CD4-positive, alpha-beta T cell treated with Interleukin-1 beta for 1 hour (primary cell): Measurements from ENCODE around the gene GABARAPL1.

Source experiments
- DNase-seq, 2 donors: peaks; one replicate each; pipeline ENCODE4 v3.0.0-alpha.2; 2020 to 2022

GABARAPL1 gene

GRCh38 chr12:10212739-10213131, at the start of gene GABARAPL1:
TSS of gene GABARAPL1 (plus strand) at chr12:10212877. CDS start at chr12:10213130, 253 bp downstream.
- DNase-seq: peak; percentile 88 to 89

GRCh38 chr12:10163084-10163483, 49.6 kb upstream of the GABARAPL1 start:
- no peak for DNase-seq

GRCh38 chr12:10165421-10165820, 47.3 kb upstream of the GABARAPL1 start:
- no peak for DNase-seq

GRCh38 chr12:10167599-10167998, 45.1 kb upstream of the GABARAPL1 start:
- peak in 1 of 2 donors; percentile 31 for DNase-seq

GRCh38 chr12:10169104-10169503, 43.6 kb upstream of the GABARAPL1 start:
- no peak for DNase-seq

GRCh38 chr12:10170216-10170615, 42.5 kb upstream of the GABARAPL1 start:
- no peak for DNase-seq

- no peak for DNase-seq
Measured at GRCh38 chr12:10171973-10172728, 40.5 kb upstream of the GABARAPL1 start, which contains the start of gene OLR1. TSS of gene OLR1 (minus strand) at chr12:10172132. CDS start at chr12:10172077, 55 bp downstream.

- no peak for DNase-seq
Measured at GRCh38 chr12:10174986-10175614, 37.6 kb upstream of the GABARAPL1 start.

- DNase-seq: no peak
Measured at GRCh38 chr12:10175846-10176636, 36.6 kb upstream of the GABARAPL1 start.

- DNase-seq: no peak
Measured at GRCh38 chr12:10178821-10179220, 33.9 kb upstream of the GABARAPL1 start, which contains the start of gene TMEM52B. TSS of gene TMEM52B (plus strand) at chr12:10179032. CDS start at chr12:10179575, 543 bp downstream.

GRCh38 chr12:10179776-10180181, 32.9 kb upstream of the GABARAPL1 start:
- DNase-seq: no peak

- DNase-seq: peak in 1 of 2 donors; percentile 51
Measured at GRCh38 chr12:10182354-10183049, 30.2 kb upstream of the GABARAPL1 start.

GRCh38 chr12:10184261-10184843, 28.3 kb upstream of the GABARAPL1 start:
- peak in 1 of 2 donors; percentile 35 for DNase-seq

- peak; percentile 13 to 79 for DNase-seq
Measured at GRCh38 chr12:10186299-10186698, 26.4 kb upstream of the GABARAPL1 start.

- peak in 1 of 2 donors; percentile 17 for DNase-seq
Measured at GRCh38 chr12:10186958-10187357, 25.7 kb upstream of the GABARAPL1 start.

GRCh38 chr12:10189653-10190052, 23.0 kb upstream of the GABARAPL1 start:
- DNase-seq: no peak

GRCh38 chr12:10190558-10191388, 21.9 kb upstream of the GABARAPL1 start:
- peak; percentile 64 to 66 for DNase-seq

- DNase-seq: no peak
Measured at GRCh38 chr12:10191865-10192264, 20.8 kb upstream of the GABARAPL1 start.

- no peak for DNase-seq
Measured at GRCh38 chr12:10194160-10194670, 18.5 kb upstream of the GABARAPL1 start.

- peak in 1 of 2 donors; percentile 15 for DNase-seq
Measured at GRCh38 chr12:10196210-10196609, 16.5 kb upstream of the GABARAPL1 start.

GRCh38 chr12:10197879-10198278, 14.8 kb upstream of the GABARAPL1 start:
- DNase-seq: no peak
